Measurements from ENCODE around the gene EPHA2. TPM values are rescaled to one million over a fixed set of nuclear protein-coding genes. Genes with fewer than 3 reads are reported as not detected.

EPHA2 gene
- total RNA-seq, 1 donor from 2014 or later, result 264 TPM

GRCh38 chr1:16122350-16122881 lies 33.5 kb downstream of the EPHA2 start:
- H3K9me3 ChIP-seq, result no peaks in the 10 kb centered on the region
- no peaks in the 10 kb centered on the region for H3K27me3 ChIP-seq
- peak overlapping the region; percentile 21 for H3K27ac ChIP-seq
- no peak for TF ChIP-seq POLR2A (IDR thresholded peaks at IDR 0.05)
- TF ChIP-seq CTCF (IDR thresholded peaks at IDR 0.05), result no peak
- no peak for TF ChIP-seq POLR2AphosphoS5 (IDR thresholded peaks at IDR 0.05; ENCODE audit: insufficient read depth in 1 of 2, low read depth in 1 of 2)
- peaks cover 0 to 5% of the 10 kb centered on the region in 2 donors for H3K36me3 ChIP-seq
- intact Hi-C loops (cut with DNase I), result no loop called here
- H3K4me1 ChIP-seq, result peaks cover 34% of the 10 kb centered on the region
- H3K4me3 ChIP-seq, result no peak overlapping the region
- no peak for DNase-seq (ENCODE audit: extremely low spot score in 2 of 2)

GRCh38 chr1:16120940-16121410 lies 34.9 kb downstream of the EPHA2 start:
- H3K36me3 ChIP-seq, result peaks cover 0 to 5% of the 10 kb centered on the region in 2 donors
- H3K4me3 ChIP-seq, result no peak overlapping the region
- intact Hi-C loops (cut with DNase I), result no loop called here
- no peak overlapping the region for H3K27ac ChIP-seq
- TF ChIP-seq POLR2A (IDR thresholded peaks at IDR 0.05) (no peak), POLR2AphosphoS5 (IDR thresholded peaks at IDR 0.05; ENCODE audit: insufficient read depth in 1 of 2, low read depth in 1 of 2) (no peak), CTCF (IDR thresholded peaks at IDR 0.05) (no peak)
- no peaks in the 10 kb centered on the region for H3K9me3 ChIP-seq
- no peaks in the 10 kb centered on the region for H3K27me3 ChIP-seq
- H3K4me1 ChIP-seq, result peaks cover 32% of the 10 kb centered on the region
- DNase-seq (ENCODE audit: extremely low spot score in 2 of 2), result no peak

GRCh38 chr1:16120407-16120806 lies 35.5 kb downstream of the EPHA2 start:
- Histone ChIP-seq H3K36me3 (peaks cover 0 to 5% of the 10 kb centered on the region in 2 donors), H3K27me3 (no peaks in the 10 kb centered on the region), H3K4me3 (no peak overlapping the region), H3K4me1 (peaks cover 28% of the 10 kb centered on the region), H3K9me3 (no peaks in the 10 kb centered on the region), H3K27ac (no peak overlapping the region)
- no peak for TF ChIP-seq POLR2AphosphoS5 (IDR thresholded peaks at IDR 0.05; ENCODE audit: insufficient read depth in 1 of 2, low read depth in 1 of 2)
- no peak for TF ChIP-seq POLR2A (IDR thresholded peaks at IDR 0.05)
- TF ChIP-seq CTCF (IDR thresholded peaks at IDR 0.05), result no peak
- no peak for DNase-seq (ENCODE audit: extremely low spot score in 2 of 2)
- intact Hi-C loops (cut with DNase I), result no loop called here

- intact Hi-C loops (cut with DNase I), result no loop called here
Measured at GRCh38 chr1:16119926-16120325, 35.9 kb downstream of the EPHA2 start.

More at GRCh38 chr1:16119926-16120325, 35.9 kb downstream of the EPHA2 start:
- no peak for DNase-seq (ENCODE audit: extremely low spot score in 2 of 2)
- H3K27ac ChIP-seq, result no peak overlapping the region
- H3K4me1 ChIP-seq, result peaks cover 28% of the 10 kb centered on the region
- H3K4me3 ChIP-seq, result no peak overlapping the region
- H3K9me3 ChIP-seq, result no peaks in the 10 kb centered on the region
- H3K36me3 ChIP-seq, result peaks cover 0 to 4% of the 10 kb centered on the region in 2 donors
- H3K27me3 ChIP-seq, result no peaks in the 10 kb centered on the region
- TF ChIP-seq POLR2A (IDR thresholded peaks at IDR 0.05), result no peak
- TF ChIP-seq CTCF (IDR thresholded peaks at IDR 0.05), result no peak
- no peak for TF ChIP-seq POLR2AphosphoS5 (IDR thresholded peaks at IDR 0.05; ENCODE audit: insufficient read depth in 1 of 2, low read depth in 1 of 2)
